B cell (primary cell): ENCODE data around the gene NPSR1. TPM values are rescaled to one million over a fixed set of nuclear protein-coding genes. Genes with fewer than 3 reads are reported as not detected.
"Not testable (repeated sequence)": the region's sequence is repeated elsewhere in the genome, so short reads cannot be mapped to it uniquely, and the experiment has no call there.

ENCODE experiments used
- ATAC-seq: fragments of 200-7000 bp; cut with Tn5 transposase; one replicate; pipeline ENCODE4 v1.10.0; 2021; ENCODE audit warnings: low read depth, mild to moderate bottlenecking, moderate number of reproducible peaks, moderate library complexity
- CTCF ChIA-PET: fragments of 350-600 bp; sonication (Branson Sonifier 250); formaldehyde crosslinking; loops from one replicate; lab custom pipeline; 2021; ENCODE audit warnings: antibody characterized with exemption, inconsistent platforms; lab: Charles Lee
- POLR2A ChIA-PET: fragments of 350-600 bp; sonication (Branson Sonifier 250); formaldehyde crosslinking; loops from one replicate; lab custom pipeline; 2021; ENCODE audit warnings: antibody characterized with exemption; lab: Charles Lee
- DNase-seq: peaks from one replicate; pipeline ENCODE4 v3.0.0; 2013
- H2AFZ ChIP-seq: 2 replicates; pipeline ENCODE4 v1.6.1; 2012; ENCODE audit warnings: mild to moderate bottlenecking, low read depth, low read length; ENCODE audit not compliant: insufficient read depth, poor library complexity, severe bottlenecking
- H3K27ac ChIP-seq, 2 donors: 1 replicate in 1 of 2; 2 replicates in 1 of 2; pipeline ENCODE4 v1.5.1; 2012 to 2013; ENCODE audit warnings: low read length in 2 of 2, mild to moderate bottlenecking in 2 of 2, moderate library complexity in 1 of 2
- H3K27me3 ChIP-seq, 4 experiments: fragments of 200-600 bp in 1 of 4; sonication (generic) in 1 of 4; replicated peaks in 1 of 4; 1 replicate in 2 of 4; 2 replicates in 2 of 4; pipeline versions ENCODE4 v1.6.1 to v1.7.0; 2013 to 2016; ENCODE audit warnings: low read length in 3 of 4, mild to moderate bottlenecking in 2 of 4, mixed read lengths in 1 of 4, moderate library complexity in 1 of 4; ENCODE audit not compliant: insufficient read depth in 4 of 4, control insufficient read depth in 3 of 4; ENCODE audit errors: control extremely low read depth in 1 of 4
- H3K36me3 ChIP-seq, 2 experiments: replicated peaks in 1 of 2; 1 replicate in 1 of 2; 2 replicates in 1 of 2; pipeline versions ENCODE4 v1.6.1 to v1.7.1; 2013; ENCODE audit warnings: low read length in 1 of 2; ENCODE audit not compliant: insufficient read depth in 2 of 2, control insufficient read depth in 1 of 2; ENCODE audit errors: control extremely low read depth in 1 of 2, extremely low read depth in 1 of 2
- H3K4me1 ChIP-seq, 2 donors: fragments of 200-600 bp in 1 of 2; sonication (generic) in 1 of 2; 1 replicate in 1 of 2; 2 replicates in 1 of 2; pipeline versions ENCODE4 v1.5.1 to v1.6.1; 2013 to 2017; ENCODE audit warnings: low read length in 2 of 2; ENCODE audit not compliant: control insufficient read depth in 2 of 2, insufficient read depth in 2 of 2
- H3K4me2 ChIP-seq: replicated peaks from 2 replicates; pipeline ENCODE3; 2012; ENCODE audit warnings: mild to moderate bottlenecking, low read depth, low read length; ENCODE audit not compliant: poor library complexity, severe bottlenecking
- H3K4me3 ChIP-seq, 5 experiments: fragments of 200-600 bp in 1 of 5; sonication (generic) in 1 of 5; 1 replicate in 3 of 5; 2 replicates in 2 of 5; pipeline versions ENCODE4 v1.5.1 to v1.7.0; 2011 to 2016; ENCODE audit warnings: low read length in 4 of 5, mild to moderate bottlenecking in 4 of 5, low read depth in 2 of 5, control low read depth in 1 of 5, moderate library complexity in 1 of 5; ENCODE audit not compliant: insufficient read depth in 1 of 5; ENCODE audit errors: control extremely low read depth in 1 of 5, extremely low read depth in 1 of 5
- H3K79me2 ChIP-seq: fragments of 200-600 bp; sonication (generic); one replicate; pipeline ENCODE4 v1.6.0; 2016; ENCODE audit warnings: low read length; ENCODE audit not compliant: control insufficient read depth, insufficient read depth
- H3K9ac ChIP-seq: fragments of 200-600 bp; sonication (generic); 2 replicates; pipeline ENCODE4 v1.6.1; 2017; ENCODE audit warnings: mild to moderate bottlenecking, low read length, moderate library complexity
- H3K9me3 ChIP-seq, 3 donors: one replicate each; pipeline versions ENCODE4 v1.6.1 to v1.7.1; 2013; ENCODE audit warnings: low read length in 2 of 3; ENCODE audit not compliant: control insufficient read depth in 2 of 3, insufficient read depth in 1 of 3; ENCODE audit errors: control extremely low read depth in 1 of 3
- H4K20me1 ChIP-seq: 2 replicates; pipeline ENCODE4 v1.6.0; 2012; ENCODE audit warnings: mild to moderate bottlenecking, low read length; ENCODE audit not compliant: insufficient read depth, control insufficient read depth, poor library complexity, severe bottlenecking
- H3K27ac Mint-ChIP-seq: one replicate; pipeline ENCODE4 v1.8.0; 2021; ENCODE audit warnings: mixed read lengths
- H3K27me3 Mint-ChIP-seq: one replicate; pipeline ENCODE4 v1.8.0; 2021; ENCODE audit warnings: mixed read lengths
- H3K4me1 Mint-ChIP-seq: one replicate; pipeline ENCODE4 v1.8.0; 2021; ENCODE audit warnings: mixed read lengths
- H3K4me3 Mint-ChIP-seq: one replicate; pipeline ENCODE4 v1.8.0; 2021; ENCODE audit warnings: mixed read lengths
- H3K9me3 Mint-ChIP-seq: one replicate; pipeline ENCODE4 v1.8.0; 2022; ENCODE audit warnings: mixed read lengths; ENCODE audit not compliant: insufficient read depth
- EZH2 ChIP-seq: IDR thresholded peaks from 2 replicates; pipeline ENCODE4 v1.6.1; 2012; ENCODE audit warnings: borderline replicate concordance, low read depth, mild to moderate bottlenecking, moderate library complexity, low read length; ENCODE audit not compliant: insufficient read depth, poor library complexity, severe bottlenecking
- WGBS: methylation state at CpG from one replicate; pipeline ENCODE4 v1.1.5; 2013; ENCODE audit warnings: missing lambda C conversion rate; ENCODE audit not compliant: insufficient coverage; 5-methylcytosine and 5-hydroxymethylcytosine counted together
- intact Hi-C: fragments of 100-400 bp; cut with micrococcal nuclease; formaldehyde crosslinking; loops from one replicate; pipeline ENCODE4 v1.10.0; 2022
- polyA plus RNA-seq: library from polyadenylated mRNA; depleted of rRNA; stranded (reverse); fragments of >200 nt; gene quantifications from 2 replicates; pipeline ENCODE4 v1.2.3, GENCODE V29; 2012
- total RNA-seq, 2 donors: library from RNA; stranded (reverse); fragments of 120-200 nt in 1 of 2; gene quantifications; 1 replicate in 1 of 2; 2 replicates in 1 of 2; pipeline versions ENCODE4 v1.2.3 to v1.2.4, GENCODE V29; 2013 to 2022
- TF ChIP-seq, protein P1 (sequence below): fragments of 200-600 bp; IDR thresholded peaks from one replicate; pipeline ENCODE4 v1.8.0; 2022; ENCODE audit warnings: antibody characterized with exemption, mild to moderate bottlenecking

The NPSR1 gene
- total and polyA plus RNA-seq, 2 donors (not counting 1 experiment from before 2014, with no cell fraction given), result not detected

DNA sequence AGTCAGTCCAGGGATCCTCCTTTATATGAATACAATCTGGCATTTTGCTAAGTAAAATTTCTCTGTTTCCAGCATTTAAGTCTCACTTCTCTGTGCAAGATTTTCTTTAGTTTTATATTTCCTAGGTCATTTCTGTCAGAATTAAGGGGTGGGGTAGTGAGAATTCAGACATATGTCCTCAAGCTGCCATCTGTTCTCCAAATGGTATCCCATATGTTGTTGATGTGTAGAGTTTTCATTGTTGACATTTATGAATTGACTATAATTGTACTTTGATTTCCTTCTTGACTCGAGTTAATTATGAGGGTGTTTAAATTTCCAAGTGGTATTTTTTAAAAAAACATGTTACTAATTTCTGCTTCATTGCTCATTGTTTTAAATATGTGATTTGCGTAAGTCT lies 148.8 kb downstream of the NPSR1 start:
- H3K36me3 ChIP-seq, result no peaks in the 10 kb centered on the region
- ChIA-PET CTCF (no interaction called here), POLR2A (no interaction called here)
- peaks cover 0 to 4% (median under 1%) of the 10 kb centered on the region in 3 donors for H3K9me3 ChIP-seq
- peaks cover 2% of the 10 kb centered on the region for H3K9me3 Mint-ChIP-seq
- H3K4me3 ChIP-seq, result no peak overlapping the region
- no peaks in the 10 kb centered on the region for H3K4me1 ChIP-seq
- no peak overlapping the region for H2AFZ ChIP-seq
- TF ChIP-seq, protein P1, sequence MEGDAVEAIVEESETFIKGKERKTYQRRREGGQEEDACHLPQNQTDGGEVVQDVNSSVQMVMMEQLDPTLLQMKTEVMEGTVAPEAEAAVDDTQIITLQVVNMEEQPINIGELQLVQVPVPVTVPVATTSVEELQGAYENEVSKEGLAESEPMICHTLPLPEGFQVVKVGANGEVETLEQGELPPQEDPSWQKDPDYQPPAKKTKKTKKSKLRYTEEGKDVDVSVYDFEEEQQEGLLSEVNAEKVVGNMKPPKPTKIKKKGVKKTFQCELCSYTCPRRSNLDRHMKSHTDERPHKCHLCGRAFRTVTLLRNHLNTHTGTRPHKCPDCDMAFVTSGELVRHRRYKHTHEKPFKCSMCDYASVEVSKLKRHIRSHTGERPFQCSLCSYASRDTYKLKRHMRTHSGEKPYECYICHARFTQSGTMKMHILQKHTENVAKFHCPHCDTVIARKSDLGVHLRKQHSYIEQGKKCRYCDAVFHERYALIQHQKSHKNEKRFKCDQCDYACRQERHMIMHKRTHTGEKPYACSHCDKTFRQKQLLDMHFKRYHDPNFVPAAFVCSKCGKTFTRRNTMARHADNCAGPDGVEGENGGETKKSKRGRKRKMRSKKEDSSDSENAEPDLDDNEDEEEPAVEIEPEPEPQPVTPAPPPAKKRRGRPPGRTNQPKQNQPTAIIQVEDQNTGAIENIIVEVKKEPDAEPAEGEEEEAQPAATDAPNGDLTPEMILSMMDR, result no peak
- TF ChIP-seq EZH2, result no peak
- no peaks in the 10 kb centered on the region for H3K27me3 ChIP-seq
- H4K20me1 ChIP-seq, result no peaks in the 10 kb centered on the region
- ATAC-seq (no peak), DNase-seq (no peak)
- H3K9ac ChIP-seq, result no peak overlapping the region
- peaks cover 8% of the 10 kb centered on the region for H3K27me3 Mint-ChIP-seq
- H3K4me3 Mint-ChIP-seq, result no peak overlapping the region
- H3K27ac Mint-ChIP-seq, result no peak overlapping the region
- H3K4me2 ChIP-seq, result no peak overlapping the region
- no peaks in the 10 kb centered on the region for H3K4me1 Mint-ChIP-seq
- no CpG with 5 or more reads among the region's 2 CpGs for WGBS
- no peak overlapping the region for H3K27ac ChIP-seq
- intact Hi-C loops, result no loop called here
- H3K79me2 ChIP-seq, result no peaks in the 10 kb centered on the region

DNA sequence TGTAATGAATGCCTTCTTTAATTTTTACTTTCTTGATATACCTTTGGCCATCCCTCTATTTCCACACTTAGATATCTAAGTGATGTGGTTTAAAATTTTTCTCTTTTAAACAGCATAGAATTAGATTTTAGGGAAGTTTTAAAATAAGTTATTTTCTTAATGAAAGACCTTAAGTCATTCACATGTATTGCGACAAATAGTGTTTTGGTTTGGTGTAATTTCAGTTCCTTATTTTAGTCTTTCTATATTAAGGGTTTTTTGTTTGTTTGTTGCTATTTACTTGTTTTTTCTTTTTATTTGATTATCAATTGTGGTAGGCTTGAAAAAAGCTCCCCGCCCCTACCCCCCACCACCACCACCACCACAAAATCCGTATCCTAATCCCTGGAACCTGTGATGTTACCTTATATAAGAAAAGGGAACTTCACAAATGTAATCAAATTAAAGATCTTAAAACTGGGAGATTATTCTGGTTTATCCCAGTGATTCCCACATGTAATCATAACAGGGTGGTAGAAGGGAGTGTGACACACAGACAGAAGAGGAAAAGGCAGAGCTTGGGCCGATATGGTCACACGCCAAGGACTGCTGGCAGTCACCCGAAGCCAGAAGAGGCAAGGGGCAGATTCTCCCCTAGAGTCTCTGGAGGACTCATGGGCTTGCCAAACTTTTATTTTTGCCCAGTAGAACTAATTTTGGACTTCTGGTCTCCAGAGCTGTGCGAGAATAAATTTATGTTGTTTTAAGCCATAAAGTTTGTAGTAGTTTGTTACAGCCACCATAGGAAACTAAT lies 149.7 kb downstream of the NPSR1 start:
- WGBS, result 81% methylated on average over 3 of the region's 7 CpGs
- Histone ChIP-seq H4K20me1 (no peaks in the 10 kb centered on the region), H3K4me2 (no peak overlapping the region), H3K27ac (no peak overlapping the region), H3K4me3 (no peak overlapping the region), H3K36me3 (no peaks in the 10 kb centered on the region), H2AFZ (no peak overlapping the region), H3K4me1 (no peaks in the 10 kb centered on the region), H3K79me2 (no peaks in the 10 kb centered on the region), H3K9ac (no peak overlapping the region), H3K27me3 (no peaks in the 10 kb centered on the region), H3K9me3 (peaks cover 0 to 4% (median 2%) of the 10 kb centered on the region in 3 donors)
- POLR2A ChIA-PET, result no interaction called here
- Mint-ChIP-seq H3K4me1 (no peaks in the 10 kb centered on the region), H3K4me3 (no peak overlapping the region), H3K27ac (no peak overlapping the region), H3K9me3 (peaks cover 2% of the 10 kb centered on the region), H3K27me3 (peaks cover 8% of the 10 kb centered on the region)
- intact Hi-C loops, result no loop called here
- DNase-seq, result no peak
- CTCF ChIA-PET, result no interaction called here
- no peak for ATAC-seq
- TF ChIP-seq, protein P1, result no peak
- TF ChIP-seq EZH2, result no peak

DNA sequence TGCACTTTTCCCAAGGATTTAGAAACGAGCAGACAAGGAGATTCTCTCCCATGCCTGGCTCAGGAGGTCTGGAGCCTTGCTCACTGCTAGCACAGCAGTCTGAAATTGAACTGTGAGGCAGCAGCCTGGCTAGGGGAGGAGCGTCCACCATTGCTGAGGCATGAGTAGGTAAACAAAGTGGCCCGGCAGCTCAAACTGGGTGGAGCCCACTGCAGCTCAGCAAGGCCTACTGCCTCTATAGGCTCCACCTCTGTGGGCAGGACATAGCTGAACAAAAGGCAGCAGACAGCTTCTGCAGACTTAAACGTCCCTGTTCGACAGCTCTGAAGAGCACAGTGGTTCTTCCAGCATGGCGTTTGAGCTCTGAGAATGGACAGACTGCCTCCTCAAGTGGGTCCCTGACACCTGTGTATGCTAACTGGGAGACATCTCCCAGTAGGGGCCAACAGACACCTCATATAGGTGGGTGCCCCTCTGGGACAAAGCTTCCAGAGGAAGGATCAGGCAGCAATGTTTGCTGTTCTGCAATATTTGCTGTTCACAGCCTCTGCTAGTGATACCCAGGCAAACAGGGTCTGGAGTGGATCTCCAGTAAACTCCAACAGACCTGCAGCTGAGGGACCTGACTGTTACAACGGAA lies 156.3 kb downstream of the NPSR1 start:
- WGBS, result 74% methylated on average over 7 of the region's 7 CpGs
- H3K27ac ChIP-seq, H2AFZ ChIP-seq, H3K4me1 ChIP-seq, H3K27me3 Mint-ChIP-seq, DNase-seq, H3K27ac Mint-ChIP-seq, H3K9ac ChIP-seq, H3K9me3 ChIP-seq, intact Hi-C loops, H3K4me2 ChIP-seq, POLR2A ChIA-PET, H3K4me1 Mint-ChIP-seq, H3K4me3 Mint-ChIP-seq, H4K20me1 ChIP-seq, H3K36me3 ChIP-seq, ATAC-seq, H3K79me2 ChIP-seq, H3K27me3 ChIP-seq, H3K4me3 ChIP-seq, H3K9me3 Mint-ChIP-seq, CTCF ChIA-PET: not testable (repeated sequence)
